Measurements from ENCODE around the gene CNIH3.

- no peak for TF ChIP-seq POLR2AphosphoS5 (IDR thresholded peaks at IDR 0.05)
- TF ChIP-seq, protein P1, sequence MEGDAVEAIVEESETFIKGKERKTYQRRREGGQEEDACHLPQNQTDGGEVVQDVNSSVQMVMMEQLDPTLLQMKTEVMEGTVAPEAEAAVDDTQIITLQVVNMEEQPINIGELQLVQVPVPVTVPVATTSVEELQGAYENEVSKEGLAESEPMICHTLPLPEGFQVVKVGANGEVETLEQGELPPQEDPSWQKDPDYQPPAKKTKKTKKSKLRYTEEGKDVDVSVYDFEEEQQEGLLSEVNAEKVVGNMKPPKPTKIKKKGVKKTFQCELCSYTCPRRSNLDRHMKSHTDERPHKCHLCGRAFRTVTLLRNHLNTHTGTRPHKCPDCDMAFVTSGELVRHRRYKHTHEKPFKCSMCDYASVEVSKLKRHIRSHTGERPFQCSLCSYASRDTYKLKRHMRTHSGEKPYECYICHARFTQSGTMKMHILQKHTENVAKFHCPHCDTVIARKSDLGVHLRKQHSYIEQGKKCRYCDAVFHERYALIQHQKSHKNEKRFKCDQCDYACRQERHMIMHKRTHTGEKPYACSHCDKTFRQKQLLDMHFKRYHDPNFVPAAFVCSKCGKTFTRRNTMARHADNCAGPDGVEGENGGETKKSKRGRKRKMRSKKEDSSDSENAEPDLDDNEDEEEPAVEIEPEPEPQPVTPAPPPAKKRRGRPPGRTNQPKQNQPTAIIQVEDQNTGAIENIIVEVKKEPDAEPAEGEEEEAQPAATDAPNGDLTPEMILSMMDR (IDR thresholded peaks at IDR 0.05), result no peak
These were observed 34.2 kb downstream of the CNIH3 start for GRCh38 chr1:224650290-224650689.

Measured in breast epithelium (tissue), 3 donors.